DOHH2 (cell line): ENCODE results near the gene CNPY1.

Experiments
- H3F3A ChIP-seq: fragments of 200-600 bp; sonication (generic), shearing (Covaris generic); 2 replicates; pipeline ENCODE4 v1.6.0; 2016; ENCODE audit warnings: antibody characterized with exemption, mild to moderate bottlenecking; ENCODE audit not compliant: control insufficient read depth, insufficient read depth
- H3K27ac ChIP-seq: fragments of 200-600 bp; sonication (generic); 2 replicates; pipeline ENCODE4 v1.5.1; 2014; ENCODE audit warnings: low read depth, mild to moderate bottlenecking, low read length, moderate library complexity
- H3K27me3 ChIP-seq: fragments of 200-600 bp; sonication (generic); 2 replicates; pipeline ENCODE4 v1.6.1; 2014; ENCODE audit warnings: mild to moderate bottlenecking, low read length, mixed read lengths; ENCODE audit not compliant: control insufficient read depth
- H3K36me3 ChIP-seq: fragments of 200-600 bp; sonication (generic); 2 replicates; pipeline ENCODE4 v1.6.1; 2014; ENCODE audit warnings: mild to moderate bottlenecking, low read length, moderate library complexity, mixed read lengths; ENCODE audit not compliant: control insufficient read depth
- H3K4me1 ChIP-seq: fragments of 200-600 bp; sonication (generic); 2 replicates; pipeline ENCODE4 v1.6.1; 2014; ENCODE audit warnings: mild to moderate bottlenecking, low read length, mixed read lengths; ENCODE audit not compliant: control insufficient read depth
- H3K4me2 ChIP-seq: fragments of 200-600 bp; sonication (generic); 2 replicates; pipeline ENCODE4 v1.6.0; 2014; ENCODE audit warnings: mild to moderate bottlenecking, low read length, moderate library complexity
- H3K4me3 ChIP-seq: fragments of 200-600 bp; sonication (generic); 2 replicates; pipeline ENCODE4 v1.5.1; 2014; ENCODE audit warnings: mild to moderate bottlenecking, low read length, mixed read lengths
- H3K79me2 ChIP-seq: fragments of 200-600 bp; sonication (generic); 2 replicates; pipeline ENCODE4 v1.6.1; 2014; ENCODE audit warnings: mild to moderate bottlenecking, low read length, mixed read lengths; ENCODE audit not compliant: control insufficient read depth
- H3K9me2 ChIP-seq: fragments of 200-600 bp; sonication (generic); replicated peaks from 2 replicates; pipeline ENCODE4 v1.6.1; 2014; ENCODE audit warnings: mild to moderate bottlenecking, low read length, mixed read lengths; ENCODE audit not compliant: control insufficient read depth
- H3K9me3 ChIP-seq: fragments of 200-600 bp; sonication (generic); 2 replicates; pipeline ENCODE4 v1.6.1; 2014; ENCODE audit warnings: antibody characterized with exemption, low read length, mixed read lengths; ENCODE audit not compliant: control insufficient read depth, insufficient read depth
- H4K20me1 ChIP-seq: fragments of 200-600 bp; sonication (generic); 2 replicates; pipeline ENCODE4 v1.6.0; 2014; ENCODE audit warnings: low read depth, mild to moderate bottlenecking, antibody characterized with exemption, low read length, moderate library complexity; ENCODE audit not compliant: control insufficient read depth, insufficient read depth
- CTCF ChIP-seq: fragments of 200-600 bp; sonication (generic); IDR thresholded peaks from one replicate; pipeline ENCODE4 v1.5.1; 2014; ENCODE audit warnings: antibody characterized with exemption, mild to moderate bottlenecking, low read depth, low read length; ENCODE audit not compliant: poor library complexity, severe bottlenecking
- EZH2phosphoT487 ChIP-seq: fragments of 200-600 bp; sonication (generic); IDR thresholded peaks from 2 replicates; pipeline ENCODE4 v1.6.1; 2017; ENCODE audit warnings: borderline replicate concordance, mild to moderate bottlenecking, antibody characterized with exemption, low read length, moderate library complexity, mixed read lengths

Gene CNPY1

GRCh38 chr7:155453296-155454182, 92.8 kb downstream of the CNPY1 start:
- TF ChIP-seq CTCF (no peak), EZH2phosphoT487 (no peak)
- Histone ChIP-seq H3K36me3 (no peaks in the 10 kb centered on the region), H3K4me2 (no peak overlapping the region), H4K20me1 (no peaks in the 10 kb centered on the region), H3K9me2 (no peaks in the 10 kb centered on the region), H3K79me2 (no peaks in the 10 kb centered on the region), H3K4me1 (no peaks in the 10 kb centered on the region), H3K27me3 (peaks cover 19% of the 10 kb centered on the region), H3K9me3 (peaks cover 4% of the 10 kb centered on the region; the same call in 1 of the 2 replicates), H3K27ac (no peak overlapping the region), H3F3A (no peaks in the 10 kb centered on the region), H3K4me3 (no peak overlapping the region)

- Histone ChIP-seq H3K27ac (no peak overlapping the region), H3K4me1 (no peaks in the 10 kb centered on the region), H3K79me2 (no peaks in the 10 kb centered on the region), H3K9me2 (no peaks in the 10 kb centered on the region), H3K27me3 (peaks cover 19% of the 10 kb centered on the region), H3F3A (no peaks in the 10 kb centered on the region), H3K9me3 (peaks cover 4% of the 10 kb centered on the region; the same call in 1 of the 2 replicates), H3K36me3 (no peaks in the 10 kb centered on the region), H3K4me3 (no peak overlapping the region), H3K4me2 (no peak overlapping the region), H4K20me1 (no peaks in the 10 kb centered on the region)
- TF ChIP-seq CTCF: no peak
- TF ChIP-seq EZH2phosphoT487: no peak
These were observed 93.7 kb downstream of the CNPY1 start for GRCh38 chr7:155452505-155453295.

GRCh38 chr7:155451840-155452239, 94.5 kb downstream of the CNPY1 start:
- Histone ChIP-seq H3K9me3 (peaks cover 4% of the 10 kb centered on the region; the same call in 1 of the 2 replicates), H3K36me3 (no peaks in the 10 kb centered on the region), H3K27me3 (peaks cover 19% of the 10 kb centered on the region), H3K79me2 (no peaks in the 10 kb centered on the region), H3K27ac (no peak overlapping the region), H3K4me2 (no peak overlapping the region), H3K9me2 (no peaks in the 10 kb centered on the region), H3F3A (no peaks in the 10 kb centered on the region), H3K4me1 (no peaks in the 10 kb centered on the region), H3K4me3 (no peak overlapping the region), H4K20me1 (no peaks in the 10 kb centered on the region)
- no peak for TF ChIP-seq EZH2phosphoT487
- TF ChIP-seq CTCF: no peak
